ENCODE data around the gene SNTG2. TPM values are rescaled to one million over a fixed set of nuclear protein-coding genes. Genes with fewer than 3 reads are reported as not detected.

SNTG2 gene
- total and polyA plus RNA-seq, 4 donors, result not detected

GRCh38 chr2:929925-930324 lies 20.7 kb upstream of the SNTG2 start:
- no peak overlapping the region for H3K4me3 ChIP-seq (ENCODE audit: low read depth in 1 of 3, low read length in 3 of 3)
- DNase-seq (ENCODE audit: low spot score), result no peak
- H3K36me3 ChIP-seq (ENCODE audit: control insufficient read depth in 4 of 4, insufficient read depth in 3 of 4, low read depth in 1 of 4, low read length in 3 of 4), result no peaks in the 10 kb centered on the region
- H3K9ac ChIP-seq (ENCODE audit: low read depth in 1 of 2, low read length in 2 of 2), result no peak overlapping the region
- no peak overlapping the region for H3K27ac ChIP-seq (ENCODE audit: low read depth in 1 of 2, low read length in 2 of 2)
- WGBS, result 83% methylated on average over 14 of the region's 14 CpGs
- no peaks in the 10 kb centered on the region for H3K9me3 ChIP-seq (ENCODE audit: control insufficient read depth in 4 of 4, low read length in 3 of 4)
- H3K4me1 ChIP-seq (ENCODE audit: control insufficient read depth in 4 of 4, insufficient read depth in 4 of 4, low read length in 3 of 4), result no peaks in the 10 kb centered on the region
- H3K27me3 ChIP-seq (ENCODE audit: control insufficient read depth in 4 of 4, insufficient read depth in 4 of 4, low read length in 3 of 4), result peaks cover 0 to 4% (median 0%) of the 10 kb centered on the region in 4 donors
- TF ChIP-seq, protein P1, sequence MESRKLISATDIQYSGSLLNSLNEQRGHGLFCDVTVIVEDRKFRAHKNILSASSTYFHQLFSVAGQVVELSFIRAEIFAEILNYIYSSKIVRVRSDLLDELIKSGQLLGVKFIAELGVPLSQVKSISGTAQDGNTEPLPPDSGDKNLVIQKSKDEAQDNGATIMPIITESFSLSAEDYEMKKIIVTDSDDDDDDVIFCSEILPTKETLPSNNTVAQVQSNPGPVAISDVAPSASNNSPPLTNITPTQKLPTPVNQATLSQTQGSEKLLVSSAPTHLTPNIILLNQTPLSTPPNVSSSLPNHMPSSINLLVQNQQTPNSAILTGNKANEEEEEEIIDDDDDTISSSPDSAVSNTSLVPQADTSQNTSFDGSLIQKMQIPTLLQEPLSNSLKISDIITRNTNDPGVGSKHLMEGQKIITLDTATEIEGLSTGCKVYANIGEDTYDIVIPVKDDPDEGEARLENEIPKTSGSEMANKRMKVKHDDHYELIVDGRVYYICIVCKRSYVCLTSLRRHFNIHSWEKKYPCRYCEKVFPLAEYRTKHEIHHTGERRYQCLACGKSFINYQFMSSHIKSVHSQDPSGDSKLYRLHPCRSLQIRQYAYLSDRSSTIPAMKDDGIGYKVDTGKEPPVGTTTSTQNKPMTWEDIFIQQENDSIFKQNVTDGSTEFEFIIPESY (IDR thresholded peaks at IDR 0.05), result no peak
- no peak for TF ChIP-seq FOXA2 (IDR thresholded peaks at IDR 0.05)
- no peak for TF ChIP-seq MAX (IDR thresholded peaks at IDR 0.05)
- no peak for TF ChIP-seq GABPA (IDR thresholded peaks at IDR 0.05 in 1 of 2, conservative IDR thresholded peaks at IDR 0.05 in 1 of 2)
- no peak for TF ChIP-seq FOXA1 (IDR thresholded peaks at IDR 0.05)

- no peaks in the 10 kb centered on the region for H3K9me3 ChIP-seq (ENCODE audit: control insufficient read depth in 4 of 4, low read length in 3 of 4)
- no peak for DNase-seq (ENCODE audit: low spot score)
- no peaks in the 10 kb centered on the region for H3K27me3 ChIP-seq (ENCODE audit: control insufficient read depth in 4 of 4, insufficient read depth in 4 of 4, low read length in 3 of 4)
- TF ChIP-seq FOXA2 (IDR thresholded peaks at IDR 0.05) (no peak), REST (IDR thresholded peaks at IDR 0.05) (no peak), TAF1 (conservative IDR thresholded peaks at IDR 0.05) (no peak), YY1 (IDR thresholded peaks at IDR 0.05) (no peak), JUND (IDR thresholded peaks at IDR 0.05) (no peak), MAX (IDR thresholded peaks at IDR 0.05) (no peak), EGR1 (IDR thresholded peaks at IDR 0.05; ENCODE audit: low read depth in 2 of 2) (no peak), CTCF (IDR thresholded peaks at IDR 0.05; ENCODE audit: low read depth, low read length, missing input control) (no peak), NR2F2 (IDR thresholded peaks at IDR 0.05) (no peak), SP1 (IDR thresholded peaks at IDR 0.05) (no peak), FOXA1 (IDR thresholded peaks at IDR 0.05) (no peak)
- TF ChIP-seq, protein P1 (IDR thresholded peaks at IDR 0.05), result no peak
- H3K4me1 ChIP-seq (ENCODE audit: control insufficient read depth in 4 of 4, insufficient read depth in 4 of 4, low read length in 3 of 4), result no peaks in the 10 kb centered on the region
- no peak overlapping the region for H3K27ac ChIP-seq (ENCODE audit: low read depth in 1 of 2, low read length in 2 of 2)
- no peaks in the 10 kb centered on the region for H3K36me3 ChIP-seq (ENCODE audit: control insufficient read depth in 4 of 4, insufficient read depth in 3 of 4, low read depth in 1 of 4, low read length in 3 of 4)
- H3K9ac ChIP-seq (ENCODE audit: low read depth in 1 of 2, low read length in 2 of 2), result no peak overlapping the region
- 85% methylated on average over 4 of the region's 4 CpGs for WGBS
- H3K4me3 ChIP-seq (ENCODE audit: low read depth in 1 of 3, low read length in 3 of 3), result no peak overlapping the region
These were observed 19.7 kb upstream of the SNTG2 start for GRCh38 chr2:930935-931334.
